ENCODE data around the gene CAMK1D.

The CAMK1D gene

GRCh38 chr10:12512332-12513002, 163.1 kb downstream of the CAMK1D start:
- TF ChIP-seq EZH2 (IDR thresholded peaks at IDR 0.05; ENCODE audit: borderline replicate concordance, low read depth, low read length, severe bottlenecking): no peak
- TF ChIP-seq, protein P1, sequence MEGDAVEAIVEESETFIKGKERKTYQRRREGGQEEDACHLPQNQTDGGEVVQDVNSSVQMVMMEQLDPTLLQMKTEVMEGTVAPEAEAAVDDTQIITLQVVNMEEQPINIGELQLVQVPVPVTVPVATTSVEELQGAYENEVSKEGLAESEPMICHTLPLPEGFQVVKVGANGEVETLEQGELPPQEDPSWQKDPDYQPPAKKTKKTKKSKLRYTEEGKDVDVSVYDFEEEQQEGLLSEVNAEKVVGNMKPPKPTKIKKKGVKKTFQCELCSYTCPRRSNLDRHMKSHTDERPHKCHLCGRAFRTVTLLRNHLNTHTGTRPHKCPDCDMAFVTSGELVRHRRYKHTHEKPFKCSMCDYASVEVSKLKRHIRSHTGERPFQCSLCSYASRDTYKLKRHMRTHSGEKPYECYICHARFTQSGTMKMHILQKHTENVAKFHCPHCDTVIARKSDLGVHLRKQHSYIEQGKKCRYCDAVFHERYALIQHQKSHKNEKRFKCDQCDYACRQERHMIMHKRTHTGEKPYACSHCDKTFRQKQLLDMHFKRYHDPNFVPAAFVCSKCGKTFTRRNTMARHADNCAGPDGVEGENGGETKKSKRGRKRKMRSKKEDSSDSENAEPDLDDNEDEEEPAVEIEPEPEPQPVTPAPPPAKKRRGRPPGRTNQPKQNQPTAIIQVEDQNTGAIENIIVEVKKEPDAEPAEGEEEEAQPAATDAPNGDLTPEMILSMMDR (IDR thresholded peaks at IDR 0.05; ENCODE audit: borderline replicate concordance, extremely low read depth, low read length, poor library complexity, severe bottlenecking): no peak
- Histone ChIP-seq H3K4me2 (ENCODE audit: insufficient read depth, low read length) (no peak overlapping the region), H3K27ac (ENCODE audit: low read length) (no peak overlapping the region), H3K36me3 (ENCODE audit: insufficient read depth, low read length) (no peaks in the 10 kb centered on the region), H4K20me1 (ENCODE audit: insufficient read depth, low read length) (no peaks in the 10 kb centered on the region), H3K4me3 (ENCODE audit: low read depth in 1 of 2, low read length in 2 of 2) (no peak overlapping the region), H3K4me1 (ENCODE audit: insufficient read depth, low read length) (no peaks in the 10 kb centered on the region), H3K79me2 (ENCODE audit: insufficient read depth, low read length) (no peaks in the 10 kb centered on the region), H2AFZ (ENCODE audit: low read depth, low read length) (no peak overlapping the region), H3K9ac (ENCODE audit: low read depth, low read length) (no peak overlapping the region), H3K27me3 (ENCODE audit: insufficient read depth, low read length, poor library complexity) (no peaks in the 10 kb centered on the region), H3K9me3 (ENCODE audit: insufficient read depth, low read length, severe bottlenecking) (no peaks in the 10 kb centered on the region)
- no peak for ATAC-seq (ENCODE audit: insufficient read depth, low read depth)
- no peak for DNase-seq

DNA sequence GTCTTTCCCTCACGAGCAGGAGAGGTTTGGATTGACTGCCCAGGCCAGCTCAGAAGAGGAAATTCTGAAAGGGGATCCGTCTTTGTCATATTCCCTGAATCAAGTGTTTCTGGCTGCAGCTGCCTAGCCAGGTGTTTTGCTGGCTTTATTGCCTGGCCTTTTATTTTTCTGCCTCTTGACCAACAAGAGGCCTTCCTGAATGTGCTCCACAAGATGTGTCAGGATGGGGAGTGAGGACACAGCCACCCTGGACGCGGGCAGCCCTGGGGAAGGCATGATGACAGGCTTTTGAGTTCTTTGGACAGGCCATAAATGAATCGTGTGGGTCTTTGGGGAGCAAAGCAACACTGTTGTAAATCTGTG, 163.6 kb downstream of the CAMK1D start:
- H3K9ac ChIP-seq (ENCODE audit: low read depth, low read length): no peak overlapping the region
- no peak overlapping the region for H3K4me2 ChIP-seq (ENCODE audit: insufficient read depth, low read length)
- H3K27me3 ChIP-seq (ENCODE audit: insufficient read depth, low read length, poor library complexity): no peaks in the 10 kb centered on the region
- no peaks in the 10 kb centered on the region for H3K4me1 ChIP-seq (ENCODE audit: insufficient read depth, low read length)
- no peak overlapping the region for H2AFZ ChIP-seq (ENCODE audit: low read depth, low read length)
- no peaks in the 10 kb centered on the region for H3K9me3 ChIP-seq (ENCODE audit: insufficient read depth, low read length, severe bottlenecking)
- H3K4me3 ChIP-seq (ENCODE audit: low read depth in 1 of 2, low read length in 2 of 2): no peak overlapping the region
- ATAC-seq (ENCODE audit: insufficient read depth, low read depth) (no peak), DNase-seq (no peak)
- H3K36me3 ChIP-seq (ENCODE audit: insufficient read depth, low read length): no peaks in the 10 kb centered on the region
- TF ChIP-seq, protein P1 (IDR thresholded peaks at IDR 0.05; ENCODE audit: borderline replicate concordance, extremely low read depth, low read length, poor library complexity, severe bottlenecking): no peak
- no peak for TF ChIP-seq EZH2 (IDR thresholded peaks at IDR 0.05; ENCODE audit: borderline replicate concordance, low read depth, low read length, severe bottlenecking)
- no peaks in the 10 kb centered on the region for H3K79me2 ChIP-seq (ENCODE audit: insufficient read depth, low read length)
- H4K20me1 ChIP-seq (ENCODE audit: insufficient read depth, low read length): no peaks in the 10 kb centered on the region
- no peak overlapping the region for H3K27ac ChIP-seq (ENCODE audit: low read length)

- H3K4me3 ChIP-seq (ENCODE audit: low read depth in 1 of 2, low read length in 2 of 2): no peak overlapping the region
- no peaks in the 10 kb centered on the region for H4K20me1 ChIP-seq (ENCODE audit: insufficient read depth, low read length)
- DNase-seq: no peak
- no peaks in the 10 kb centered on the region for H3K27me3 ChIP-seq (ENCODE audit: insufficient read depth, low read length, poor library complexity)
- H3K4me2 ChIP-seq (ENCODE audit: insufficient read depth, low read length): no peak overlapping the region
- H3K9ac ChIP-seq (ENCODE audit: low read depth, low read length): no peak overlapping the region
- no peaks in the 10 kb centered on the region for H3K4me1 ChIP-seq (ENCODE audit: insufficient read depth, low read length)
- H3K36me3 ChIP-seq (ENCODE audit: insufficient read depth, low read length): no peaks in the 10 kb centered on the region
- ATAC-seq (ENCODE audit: insufficient read depth, low read depth): peak; percentile 53
- H3K79me2 ChIP-seq (ENCODE audit: insufficient read depth, low read length): no peaks in the 10 kb centered on the region
- H3K9me3 ChIP-seq (ENCODE audit: insufficient read depth, low read length, severe bottlenecking): no peaks in the 10 kb centered on the region
- no peak overlapping the region for H3K27ac ChIP-seq (ENCODE audit: low read length)
- H2AFZ ChIP-seq (ENCODE audit: low read depth, low read length): no peak overlapping the region
- TF ChIP-seq, protein P1 (IDR thresholded peaks at IDR 0.05; ENCODE audit: borderline replicate concordance, extremely low read depth, low read length, poor library complexity, severe bottlenecking): no peak
- TF ChIP-seq EZH2 (IDR thresholded peaks at IDR 0.05; ENCODE audit: borderline replicate concordance, low read depth, low read length, severe bottlenecking): no peak
Observed at GRCh38 chr10:12513775-12514673, 164.7 kb downstream of the CAMK1D start.

Measured in DND-41 (cell line).